NCI-H510A treated with DMSO at 0.1 percent for 48 hours (cell line): ENCODE measurements around the gene CHURC1.
"Not testable (repeated sequence)": the region's sequence is repeated elsewhere in the genome, so short reads cannot be mapped to it uniquely, and the experiment has no call there.

Source experiments
- DNase-seq: peaks from one replicate; lab custom pipeline; 2025; lab: John Stamatoyannopoulos, UW

Gene CHURC1

DNA sequence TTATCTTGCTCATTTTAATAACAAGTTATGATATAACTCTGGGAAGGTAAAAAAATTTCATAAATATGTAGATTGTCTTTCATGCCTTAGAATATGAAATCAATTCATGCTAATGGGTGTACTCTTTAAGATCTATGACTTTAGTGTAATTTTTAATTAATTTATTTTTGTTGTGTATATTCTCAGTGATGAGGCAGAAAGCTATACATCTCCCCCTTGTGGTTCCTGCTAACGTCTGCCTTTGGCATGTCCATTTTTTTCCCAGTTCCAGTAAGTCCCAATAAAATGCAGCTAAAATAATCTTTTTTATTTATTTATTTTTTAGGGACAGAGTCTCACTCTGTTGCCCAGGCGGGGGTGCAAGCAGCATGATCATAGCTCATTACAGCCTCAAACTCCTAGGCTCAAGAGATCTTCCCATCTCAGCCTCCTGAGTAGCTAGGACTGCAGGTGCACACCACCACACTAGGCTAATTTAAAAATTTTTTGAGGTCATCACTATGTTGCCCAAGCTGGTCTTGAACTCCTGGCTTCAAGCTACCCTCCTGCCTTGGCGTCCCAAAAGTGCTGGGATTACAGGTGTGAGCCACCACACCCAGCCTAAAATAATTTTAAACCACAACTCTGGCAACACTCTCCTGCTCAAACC is 3.3 kb upstream of the CHURC1 start:
- peak; percentile 31 for DNase-seq

DNA sequence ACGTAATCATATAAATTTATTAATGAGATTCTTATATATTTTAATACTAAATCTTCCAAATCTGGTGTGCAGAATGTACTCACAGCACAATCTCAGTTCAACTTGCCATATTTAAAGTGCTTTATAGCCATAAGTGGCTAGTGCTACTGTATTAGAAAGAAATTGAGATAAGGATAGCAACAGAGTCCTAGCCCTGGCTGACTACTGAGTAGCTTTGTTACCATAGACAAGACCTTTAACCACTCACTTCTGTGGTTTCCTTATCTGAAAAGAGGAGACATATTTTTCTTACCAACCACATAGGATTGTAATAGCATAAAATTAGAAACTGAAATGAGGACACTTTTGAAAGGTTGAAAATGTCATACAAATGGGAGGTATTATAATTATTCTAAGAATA is 2.0 kb upstream of the CHURC1 start:
- no peak for DNase-seq

DNA sequence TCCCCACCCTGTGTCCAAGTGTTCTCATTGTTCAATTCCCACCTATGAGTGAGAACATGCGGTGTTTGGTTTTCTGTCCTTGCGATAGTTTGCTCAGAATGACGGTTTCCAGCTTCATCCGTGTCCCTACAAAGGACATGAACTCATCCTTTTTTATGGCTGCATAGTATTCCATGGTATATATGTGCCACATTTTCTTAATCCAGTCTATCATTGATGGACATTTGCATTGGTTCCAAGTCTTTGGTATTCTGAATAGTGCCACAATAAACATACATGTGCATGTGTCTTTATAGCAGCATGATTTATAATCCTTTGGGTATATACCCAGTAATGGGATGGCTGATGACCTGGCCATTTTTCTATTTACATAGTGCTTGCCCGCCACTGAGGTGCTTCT is 778 bp upstream of the CHURC1 start:
- not testable (repeated sequence) for DNase-seq

DNA sequence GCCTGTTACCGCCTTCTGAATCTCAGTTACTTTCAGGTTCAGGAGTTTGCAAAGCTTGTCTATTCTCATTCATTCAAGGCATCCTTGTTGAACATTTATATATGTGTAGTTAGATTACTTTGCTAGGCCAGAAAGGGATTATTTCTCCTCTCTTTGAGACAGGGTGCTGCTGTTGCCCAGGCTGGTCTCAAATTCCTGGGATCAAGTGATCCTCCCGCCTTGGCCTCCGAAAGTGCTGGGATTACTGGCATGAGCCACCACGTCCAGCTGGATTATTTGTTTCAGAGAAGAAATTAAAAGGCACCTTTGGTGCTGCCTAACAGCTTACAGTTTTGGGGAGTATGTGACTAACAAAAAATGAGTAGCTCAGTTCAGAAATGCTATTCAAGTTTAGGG is 772 bp downstream of the CHURC1 start:
- no peak for DNase-seq

DNA sequence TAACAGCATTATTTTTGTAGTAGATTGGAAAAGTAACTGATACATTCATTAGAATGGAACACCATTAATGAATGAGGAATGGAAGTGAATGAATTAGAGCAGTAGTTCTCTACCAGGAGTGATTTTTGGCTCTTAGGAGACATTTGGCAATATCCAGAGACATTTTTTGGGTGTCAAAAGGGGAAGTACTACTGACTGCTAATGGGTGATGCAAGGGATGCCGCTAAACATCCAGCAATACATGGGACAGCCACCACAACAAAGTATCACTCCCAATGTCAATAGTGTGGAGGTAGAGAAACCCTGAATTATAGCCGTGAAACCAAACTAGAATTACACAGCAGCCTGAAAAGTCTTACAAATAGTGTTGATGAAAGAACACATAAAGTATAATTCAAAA is 1.5 kb downstream of the CHURC1 start:
- no peak for DNase-seq

DNA sequence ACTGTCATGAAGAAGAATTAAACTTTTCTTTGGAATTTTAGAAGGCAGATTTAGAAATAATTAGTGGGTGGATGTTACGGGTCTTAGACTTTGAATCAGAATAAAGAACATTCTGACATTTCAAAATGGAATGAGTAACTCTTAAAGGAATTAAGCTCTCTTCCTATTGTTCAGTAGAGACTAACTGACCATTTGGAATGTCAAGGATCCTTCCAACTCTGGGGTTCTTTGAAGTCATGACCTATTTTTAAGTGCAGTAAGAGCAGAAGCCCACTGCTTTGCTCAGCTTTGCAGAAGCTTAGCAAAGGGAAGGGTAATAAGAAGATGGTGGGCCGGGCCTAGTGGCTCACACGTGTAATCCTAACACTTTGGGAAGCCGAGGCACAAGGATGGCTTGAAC is 4.0 kb downstream of the CHURC1 start:
- DNase-seq = no peak

DNA sequence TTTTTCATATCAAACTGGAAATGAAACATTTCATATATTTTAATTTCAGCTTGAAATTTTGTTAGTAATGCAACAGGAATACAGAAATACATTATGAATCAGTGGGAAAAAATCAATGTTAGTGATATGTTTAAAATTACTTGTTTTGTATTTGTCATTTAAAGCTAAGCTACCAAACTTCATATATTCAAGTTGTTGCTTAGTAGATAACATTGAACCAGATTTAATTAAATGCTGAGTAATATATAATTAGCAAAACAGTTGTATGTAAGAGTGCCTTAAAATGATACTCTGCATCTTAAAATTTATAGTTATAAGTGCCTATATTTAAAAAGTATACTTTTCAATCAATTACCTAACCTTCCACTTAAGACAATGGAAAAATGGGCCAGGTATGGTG is 5.0 kb downstream of the CHURC1 start:
- DNase-seq = no peak

DNA sequence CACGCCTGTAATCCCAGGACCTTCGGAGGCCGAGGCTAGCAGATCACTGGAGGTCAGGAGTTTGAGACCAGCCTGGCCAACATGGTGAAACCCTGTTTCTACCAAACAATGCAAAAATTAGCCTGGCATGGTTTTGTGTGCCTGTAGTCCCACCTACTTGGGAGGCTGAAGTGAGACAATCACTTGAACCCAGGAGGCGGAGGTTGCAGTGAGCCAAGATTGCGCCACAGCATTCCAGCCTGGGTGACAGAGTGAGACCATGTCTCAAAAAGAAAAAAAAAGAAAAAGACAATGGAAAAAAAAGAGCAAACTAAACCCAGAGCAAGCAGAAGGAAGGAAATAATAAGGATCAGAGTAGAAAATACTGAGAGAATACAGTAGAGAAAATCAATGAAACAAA is 5.4 kb downstream of the CHURC1 start:
- no peak for DNase-seq

DNA sequence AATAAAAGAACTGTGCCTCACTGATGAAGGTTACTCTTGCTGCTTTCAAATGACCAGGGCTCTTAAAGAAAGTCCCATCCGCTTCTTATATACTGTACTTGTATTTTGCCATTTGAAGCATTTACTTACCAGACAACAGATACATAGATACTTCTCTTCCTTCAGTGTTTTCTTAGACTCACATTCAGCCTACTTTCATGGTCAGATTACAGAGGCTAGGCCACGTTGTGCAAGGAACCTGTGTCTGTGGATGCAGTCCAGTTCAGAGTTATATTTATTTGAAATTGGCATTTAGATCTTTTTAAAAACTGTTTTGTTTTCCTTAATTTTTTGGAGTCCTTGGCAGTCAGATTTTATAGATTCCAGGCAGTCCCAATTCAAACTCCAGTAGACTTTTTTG is 6.2 kb downstream of the CHURC1 start:
- no peak for DNase-seq

DNA sequence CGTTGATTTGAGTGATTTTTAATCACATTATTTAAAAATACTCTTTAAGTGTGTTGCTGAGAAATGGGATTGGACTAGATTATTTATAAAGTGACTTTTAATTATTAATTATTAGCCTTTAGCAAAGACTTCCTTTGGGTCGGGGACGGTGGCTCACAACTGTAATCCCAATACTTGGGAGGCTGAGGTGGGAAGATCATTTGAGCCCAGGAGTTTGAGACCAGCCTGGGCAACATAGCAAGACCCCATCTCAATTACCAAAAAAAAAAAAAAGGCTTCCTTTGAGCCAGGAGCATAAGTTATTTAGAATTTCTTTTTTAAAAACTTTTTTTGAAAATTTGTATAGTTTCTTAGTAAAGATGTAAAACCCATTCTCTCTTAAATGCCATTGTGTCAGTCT is 8.8 kb downstream of the CHURC1 start:
- DNase-seq = no peak

DNA sequence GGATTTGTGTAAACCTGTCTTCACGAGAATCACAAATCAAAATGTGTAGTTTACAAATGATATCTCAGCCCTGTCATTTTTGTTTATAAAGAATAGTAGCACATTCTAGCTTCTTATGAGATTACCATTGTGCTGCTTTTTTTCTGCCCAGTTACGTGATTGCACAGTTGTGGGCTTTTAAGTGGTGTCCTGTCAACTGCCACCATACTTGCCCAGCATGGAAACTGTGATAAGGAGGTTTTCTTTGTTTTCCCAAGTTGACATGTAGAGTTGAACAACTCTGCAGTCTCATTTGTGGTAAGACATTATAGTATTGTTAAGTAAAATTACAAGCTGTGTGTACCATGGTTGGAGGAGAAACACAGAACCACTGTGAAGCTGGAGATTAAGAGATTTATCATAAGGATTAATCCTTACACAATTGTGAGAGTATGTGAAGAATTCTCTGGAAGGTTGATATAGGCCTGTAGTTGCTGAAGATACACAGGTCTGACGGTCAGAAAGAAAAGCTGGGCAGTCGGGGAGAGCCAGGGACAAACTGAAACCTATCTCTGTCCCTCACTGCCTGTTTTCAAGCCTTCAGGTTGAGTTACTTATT is 12.2 kb downstream of the CHURC1 start:
- DNase-seq = no peak

DNA sequence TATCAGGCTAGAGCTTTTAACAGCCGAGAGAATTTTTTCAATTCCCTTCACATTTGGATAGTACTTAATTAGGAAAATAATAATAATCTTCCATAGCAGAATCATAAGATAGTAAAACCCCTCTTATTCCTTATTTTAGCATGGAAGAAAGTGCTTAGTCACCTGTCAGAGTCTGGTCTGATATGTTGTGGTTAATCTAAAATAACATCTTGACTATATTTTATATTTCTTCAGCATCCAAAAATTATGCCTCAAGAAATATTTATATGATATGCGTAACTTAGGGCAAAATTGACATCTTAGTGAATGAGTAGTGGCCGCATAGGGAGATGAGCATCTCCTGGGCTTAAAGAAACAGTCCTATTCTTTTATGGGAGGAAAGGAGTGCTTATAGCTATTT is 12.8 kb downstream of the CHURC1 start:
- no peak for DNase-seq

DNA sequence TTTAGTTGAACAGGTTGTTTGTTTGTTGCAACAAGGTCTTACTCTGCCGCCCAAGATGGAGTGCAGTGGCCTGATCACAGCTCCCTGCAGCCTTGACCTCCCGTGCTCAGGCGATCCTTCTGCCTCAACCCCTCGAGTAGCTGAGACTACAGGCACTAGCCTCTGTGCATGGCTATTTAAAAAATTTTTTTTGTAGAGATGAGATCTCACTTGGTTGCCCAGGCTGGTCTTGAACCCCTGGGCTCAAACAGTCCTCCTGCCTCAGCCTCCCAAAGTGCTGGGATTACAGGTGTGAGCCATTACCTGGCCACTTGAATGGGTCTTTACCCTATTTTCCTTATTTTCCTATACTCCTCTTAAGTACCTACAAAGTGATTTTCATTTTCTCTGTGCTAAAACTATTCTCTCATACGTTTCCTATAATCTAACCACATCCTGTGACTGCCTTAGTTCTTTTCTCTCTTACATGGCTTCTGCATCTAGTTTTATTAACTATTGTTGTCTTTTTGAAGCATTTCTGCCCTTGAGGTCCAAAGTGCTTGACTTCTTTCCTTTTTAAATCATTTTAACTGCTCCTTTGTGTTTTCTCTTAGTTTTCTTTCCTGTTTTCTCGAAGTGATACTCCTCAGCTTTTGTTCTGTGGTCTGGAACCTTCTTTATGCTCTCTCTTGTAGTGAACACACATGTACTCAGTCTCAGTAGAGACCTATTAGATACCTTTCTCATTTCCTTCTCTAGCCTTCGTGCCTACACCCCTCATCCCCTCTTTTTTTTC is 14.2 kb downstream of the CHURC1 start:
- DNase-seq = no peak

DNA sequence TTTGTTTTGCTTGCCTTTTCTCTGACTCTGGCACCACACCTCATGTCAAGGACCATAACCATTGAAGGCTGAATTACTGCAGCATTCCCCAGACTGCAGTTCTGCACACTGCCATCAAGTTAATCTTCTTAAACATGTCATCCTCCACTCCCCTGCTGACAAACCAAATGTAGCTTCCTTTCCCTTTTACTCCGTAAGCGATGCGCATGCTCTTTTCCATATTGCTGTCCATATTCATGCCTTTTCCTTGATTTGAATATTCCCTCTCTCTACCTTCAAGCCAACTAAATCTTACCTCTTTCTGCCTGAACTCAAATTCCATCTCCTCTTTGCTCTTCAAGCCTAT is 14.7 kb downstream of the CHURC1 start:
- no peak for DNase-seq

DNA sequence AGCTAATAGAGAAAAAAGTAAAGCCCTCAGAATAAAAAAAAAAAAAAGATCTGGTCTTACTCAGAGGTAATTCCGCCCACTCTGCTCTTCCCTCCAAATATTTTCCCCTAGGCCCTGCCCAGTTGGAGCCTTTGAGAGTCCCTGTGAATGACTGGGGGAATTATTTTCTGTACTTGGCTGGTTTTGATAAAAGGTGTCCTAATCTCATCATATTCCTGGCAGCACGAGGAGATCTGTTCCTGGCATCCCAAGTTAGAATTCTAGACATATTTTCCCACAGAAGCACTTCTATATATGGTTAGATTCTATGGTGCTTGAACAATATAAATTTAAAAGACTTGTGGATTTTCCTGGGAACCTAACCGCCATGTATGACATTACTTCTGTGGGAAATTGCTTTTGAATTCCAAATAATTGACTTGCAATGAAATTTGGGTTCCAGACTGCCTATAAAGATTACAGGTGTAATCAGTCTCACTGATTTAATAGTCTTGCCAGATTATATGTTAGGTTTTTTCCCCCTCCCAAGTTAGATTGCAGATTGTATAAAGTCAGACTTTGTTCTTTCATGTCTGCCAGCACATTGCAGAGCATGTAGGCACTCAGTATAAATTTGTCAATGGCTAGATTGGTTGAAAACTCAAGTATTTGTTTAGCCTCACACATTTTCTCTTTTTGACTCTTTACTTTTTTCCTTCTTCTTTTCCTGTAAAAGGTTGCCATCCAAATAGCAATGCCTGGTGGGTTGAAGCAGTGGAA is 16.0 kb downstream of the CHURC1 start:
- no peak for DNase-seq

DNA sequence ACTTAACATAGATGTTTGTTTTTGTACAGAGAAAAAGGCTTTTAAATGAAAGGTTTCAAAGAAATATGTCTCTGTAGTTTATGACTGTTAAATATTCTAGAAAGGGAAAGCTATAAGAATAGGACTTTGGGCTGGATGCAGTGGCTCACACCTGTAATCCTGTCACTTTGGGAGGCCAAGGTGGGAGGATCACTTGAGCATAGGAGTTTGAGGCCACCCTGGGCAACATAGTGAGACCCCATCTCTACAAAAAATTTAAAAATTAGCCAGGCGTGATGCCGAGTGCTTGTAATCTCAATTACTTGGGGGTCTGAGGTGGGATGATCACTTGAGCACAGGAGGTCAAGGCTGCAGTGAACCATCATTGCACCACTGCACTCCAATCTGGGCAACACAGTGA is 16.9 kb downstream of the CHURC1 start:
- no peak for DNase-seq

DNA sequence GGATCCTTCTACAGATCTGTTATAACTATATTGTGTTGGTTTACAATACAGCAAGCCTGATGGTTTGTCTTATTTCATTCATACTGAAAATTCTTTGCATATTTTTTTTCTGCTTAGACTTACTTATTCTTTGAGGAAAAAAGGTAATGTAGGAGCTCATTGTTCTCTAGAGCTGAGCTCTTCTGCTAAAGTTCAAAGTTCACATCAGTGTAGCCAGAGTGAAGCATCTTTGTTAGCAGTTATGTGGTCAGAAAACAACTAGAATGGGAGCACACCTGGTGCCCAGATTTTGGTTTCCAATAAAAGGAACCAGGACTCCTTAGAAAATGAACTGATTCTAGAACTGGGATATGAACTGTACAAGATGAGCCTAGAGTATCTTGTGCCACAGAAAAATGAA is 18.0 kb downstream of the CHURC1 start:
- no peak for DNase-seq

DNA sequence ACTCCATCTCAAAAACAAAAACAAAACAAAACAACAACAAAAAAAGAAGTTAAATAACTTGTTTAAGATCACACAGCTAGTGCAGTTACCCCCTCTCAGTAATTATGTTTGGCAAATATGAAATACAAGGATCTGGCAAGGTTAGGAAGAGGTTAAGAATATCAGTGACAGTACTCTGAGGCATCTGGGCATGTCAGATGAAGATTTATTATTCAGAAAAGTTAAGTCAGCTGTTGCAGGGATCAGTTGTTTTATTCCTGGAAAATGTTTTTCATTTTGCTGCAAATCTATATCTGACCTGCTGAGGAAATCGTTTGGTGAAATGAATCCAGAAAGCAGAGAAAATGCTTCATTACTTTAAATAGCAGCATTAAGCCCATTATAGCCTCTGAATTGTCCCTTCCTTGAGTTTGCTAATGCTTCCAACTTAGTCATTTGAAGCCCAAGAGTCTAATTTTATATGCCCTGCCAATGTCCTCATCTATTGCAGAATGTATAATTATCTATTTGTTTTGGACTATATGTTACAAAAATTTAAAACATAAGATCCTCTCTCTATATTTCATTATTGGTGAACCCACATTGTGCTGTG is 20.2 kb downstream of the CHURC1 start:
- no peak for DNase-seq

DNA sequence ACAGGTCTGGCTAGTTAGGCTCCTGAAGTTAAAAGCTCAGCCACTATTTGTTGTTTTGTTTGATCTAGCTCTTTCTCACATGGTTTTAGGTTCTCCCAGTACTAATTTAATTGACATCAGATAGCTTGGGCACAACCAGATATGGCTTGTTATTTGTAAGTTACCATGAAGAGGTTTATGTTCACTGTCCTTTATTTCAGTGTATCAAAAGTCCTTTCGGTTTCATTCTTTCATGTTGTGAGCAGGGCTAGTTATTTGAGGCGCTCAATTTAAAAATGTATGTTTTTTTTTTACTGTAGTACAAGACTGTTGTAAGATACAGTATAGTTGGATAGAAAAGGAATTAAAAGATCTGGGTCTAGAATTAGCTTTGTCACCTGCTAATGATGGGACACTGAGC is 21.3 kb downstream of the CHURC1 start:
- DNase-seq = no peak

DNA sequence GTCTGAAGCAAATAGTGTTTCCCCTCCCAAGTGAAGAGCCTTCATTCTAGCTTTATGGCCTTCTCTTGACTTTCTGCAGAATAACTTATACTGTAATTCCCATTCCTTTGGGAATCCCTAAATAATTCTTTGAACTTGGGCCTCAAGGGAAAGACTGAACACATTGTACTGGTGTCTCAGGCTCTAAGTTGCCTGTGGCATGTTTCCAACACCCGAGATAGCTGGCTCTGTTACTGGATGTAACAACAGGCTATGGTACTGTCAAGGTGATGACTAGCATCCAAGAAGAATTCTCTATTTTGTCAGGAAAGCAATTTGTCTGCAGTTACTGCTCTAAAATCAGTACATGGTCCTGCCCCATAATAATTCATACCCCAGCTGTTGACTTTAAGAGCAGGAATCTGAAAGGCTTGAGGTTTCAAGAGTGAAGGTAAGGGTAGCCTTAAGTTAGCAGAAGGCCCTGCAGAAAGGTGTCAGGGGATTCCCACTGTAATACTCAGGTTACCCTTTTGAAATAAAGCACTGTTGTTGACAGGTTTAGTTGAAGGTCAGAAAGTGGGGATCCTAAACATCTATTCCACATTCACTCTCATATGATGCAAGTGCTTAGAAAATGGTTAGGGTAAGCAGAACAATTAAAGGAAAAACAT is 23.0 kb downstream of the CHURC1 start:
- DNase-seq = no peak

DNA sequence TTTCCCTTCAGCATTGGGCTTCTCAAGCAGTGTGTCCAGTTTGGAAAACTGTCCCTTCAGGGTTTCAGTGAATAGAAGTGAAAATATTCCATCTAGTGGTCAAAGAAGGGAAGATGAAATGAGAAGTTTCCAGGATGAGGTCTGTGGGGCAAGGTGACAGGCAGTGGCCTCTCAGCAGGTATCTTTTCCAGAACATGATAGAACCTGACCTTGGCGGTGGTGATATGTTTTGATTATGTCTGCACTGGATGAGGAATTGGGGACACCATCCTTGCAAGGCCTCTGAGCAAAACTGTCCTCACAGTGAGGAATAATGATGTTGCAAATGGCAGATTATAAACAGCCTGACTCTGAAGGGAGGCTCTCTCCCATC is 23.6 kb downstream of the CHURC1 start:
- peak; percentile 34 for DNase-seq
